OCI-LY3 (cell line): Measurements from ENCODE around the gene TRERF1.

Source experiments
- H2AFZ ChIP-seq: fragments of 200-600, 300-600 bp; shearing (Covaris generic); 2 replicates; pipeline ENCODE4 v1.6.0; 2014; ENCODE audit warnings: antibody characterized with exemption, low read depth, low read length
- H3K27ac ChIP-seq: fragments of 200-600, 300-600 bp; sonication (generic); 2 replicates; pipeline ENCODE4 v1.5.1; 2014; ENCODE audit warnings: mild to moderate bottlenecking, low read length, moderate library complexity, mixed read lengths
- H3K27me3 ChIP-seq: fragments of 200-600, 300-600 bp; sonication (generic); 2 replicates; pipeline ENCODE4 v1.6.1; 2014; ENCODE audit warnings: low read depth, low read length, mixed read lengths
- H3K36me3 ChIP-seq: fragments of 200-600, 300-600 bp; sonication (generic); replicated peaks from 2 replicates; pipeline ENCODE3; 2014; ENCODE audit warnings: low read depth, low read length, mixed read lengths
- H3K4me1 ChIP-seq: fragments of 300-600, 200-600 bp; sonication (generic); 2 replicates; pipeline ENCODE4 v1.6.1; 2014; ENCODE audit warnings: low read length, mixed read lengths
- H3K4me2 ChIP-seq: fragments of 200-600, 300-600 bp; sonication (generic); 2 replicates; pipeline ENCODE4 v1.6.1; 2014; ENCODE audit warnings: low read length, mixed read lengths
- H3K4me3 ChIP-seq: fragments of 300-600, 200-600 bp; sonication (generic); 2 replicates; pipeline ENCODE4 v1.5.1; 2014; ENCODE audit warnings: antibody characterized with exemption, mild to moderate bottlenecking, low read length, moderate library complexity
- H3K79me2 ChIP-seq: fragments of 300-600, 200-600 bp; shearing (Covaris generic); 2 replicates; pipeline ENCODE4 v1.6.1; 2014; ENCODE audit warnings: mild to moderate bottlenecking, low read length, mixed read lengths
- H3K9ac ChIP-seq: fragments of 300-600, 200-600 bp; shearing (Covaris generic); 2 replicates; pipeline ENCODE4 v1.6.0; 2014; ENCODE audit warnings: mild to moderate bottlenecking, low read length, moderate library complexity
- H3K9me3 ChIP-seq: fragments of 200-600, 300-600 bp; shearing (Covaris generic); 2 replicates; pipeline ENCODE4 v1.6.1; 2014; ENCODE audit warnings: low read length, mixed read lengths; ENCODE audit not compliant: insufficient read depth
- H4K20me1 ChIP-seq: fragments of 200-600, 300-600 bp; sonication (generic); 2 replicates; pipeline ENCODE4 v1.6.1; 2016; ENCODE audit warnings: low read length, mixed read lengths; ENCODE audit not compliant: insufficient read depth
- EZH2phosphoT487 ChIP-seq: fragments of 200-600 bp; shearing (Covaris generic); IDR thresholded peaks from 2 replicates; pipeline ENCODE4 v1.6.1; 2018; ENCODE audit warnings: antibody characterized with exemption, mixed run types, low read depth
- TF ChIP-seq, protein P1 (sequence below): fragments of 200-600, 300-600 bp; sonication (generic); IDR thresholded peaks from 2 replicates; pipeline ENCODE4 v1.5.1; 2014; ENCODE audit warnings: antibody characterized with exemption, low read length, low read depth

The TRERF1 gene

DNA sequence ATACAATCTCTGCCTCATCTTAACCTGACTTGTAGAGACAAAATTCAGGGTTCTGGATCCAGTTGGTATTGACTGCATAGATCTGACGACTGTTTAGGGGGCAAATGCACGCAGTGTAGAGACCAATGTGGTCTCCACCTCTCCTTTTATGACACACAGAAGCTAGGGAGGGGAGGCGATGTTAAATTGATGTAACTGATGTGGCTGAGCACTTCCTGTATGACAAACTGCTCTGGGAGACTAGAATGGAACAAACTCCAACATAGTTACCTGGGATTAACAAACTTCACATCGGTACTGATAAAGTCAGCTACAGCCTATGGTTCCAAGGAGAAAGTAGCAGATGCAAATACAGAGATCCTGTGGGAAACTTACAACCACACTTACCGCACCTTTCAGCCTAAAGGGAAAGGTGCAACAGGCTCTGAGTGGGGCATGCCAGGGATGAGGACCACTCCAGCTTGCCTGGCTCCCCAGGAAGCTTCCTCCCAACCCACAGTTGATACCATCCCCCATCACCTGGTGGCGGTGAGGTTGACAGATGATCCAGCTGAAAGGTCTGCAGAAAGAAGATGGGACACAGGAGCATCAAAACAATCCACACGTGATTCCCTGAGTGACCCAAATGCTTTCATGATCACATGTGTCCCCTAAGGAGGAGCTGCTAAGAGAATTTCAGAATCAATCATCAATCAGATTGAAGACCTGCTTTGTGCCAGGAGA is 173.4 kb downstream of the TRERF1 start:
- TF ChIP-seq EZH2phosphoT487 = no peak
- TF ChIP-seq, protein P1, sequence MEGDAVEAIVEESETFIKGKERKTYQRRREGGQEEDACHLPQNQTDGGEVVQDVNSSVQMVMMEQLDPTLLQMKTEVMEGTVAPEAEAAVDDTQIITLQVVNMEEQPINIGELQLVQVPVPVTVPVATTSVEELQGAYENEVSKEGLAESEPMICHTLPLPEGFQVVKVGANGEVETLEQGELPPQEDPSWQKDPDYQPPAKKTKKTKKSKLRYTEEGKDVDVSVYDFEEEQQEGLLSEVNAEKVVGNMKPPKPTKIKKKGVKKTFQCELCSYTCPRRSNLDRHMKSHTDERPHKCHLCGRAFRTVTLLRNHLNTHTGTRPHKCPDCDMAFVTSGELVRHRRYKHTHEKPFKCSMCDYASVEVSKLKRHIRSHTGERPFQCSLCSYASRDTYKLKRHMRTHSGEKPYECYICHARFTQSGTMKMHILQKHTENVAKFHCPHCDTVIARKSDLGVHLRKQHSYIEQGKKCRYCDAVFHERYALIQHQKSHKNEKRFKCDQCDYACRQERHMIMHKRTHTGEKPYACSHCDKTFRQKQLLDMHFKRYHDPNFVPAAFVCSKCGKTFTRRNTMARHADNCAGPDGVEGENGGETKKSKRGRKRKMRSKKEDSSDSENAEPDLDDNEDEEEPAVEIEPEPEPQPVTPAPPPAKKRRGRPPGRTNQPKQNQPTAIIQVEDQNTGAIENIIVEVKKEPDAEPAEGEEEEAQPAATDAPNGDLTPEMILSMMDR = no peak
- Histone ChIP-seq H3K79me2 (no peaks in the 10 kb centered on the region; the same call in 1 of the 2 replicates), H3K27ac (no peak overlapping the region), H4K20me1 (peaks cover 3% of the 10 kb centered on the region; the same call in 1 of the 2 replicates), H3K4me3 (no peak overlapping the region), H3K36me3 (peaks cover 2% of the 10 kb centered on the region), H3K27me3 (no peaks in the 10 kb centered on the region), H3K4me2 (no peak overlapping the region), H3K9me3 (no peaks in the 10 kb centered on the region), H3K9ac (no peak overlapping the region), H3K4me1 (peaks cover 21% of the 10 kb centered on the region), H2AFZ (no peak overlapping the region)

DNA sequence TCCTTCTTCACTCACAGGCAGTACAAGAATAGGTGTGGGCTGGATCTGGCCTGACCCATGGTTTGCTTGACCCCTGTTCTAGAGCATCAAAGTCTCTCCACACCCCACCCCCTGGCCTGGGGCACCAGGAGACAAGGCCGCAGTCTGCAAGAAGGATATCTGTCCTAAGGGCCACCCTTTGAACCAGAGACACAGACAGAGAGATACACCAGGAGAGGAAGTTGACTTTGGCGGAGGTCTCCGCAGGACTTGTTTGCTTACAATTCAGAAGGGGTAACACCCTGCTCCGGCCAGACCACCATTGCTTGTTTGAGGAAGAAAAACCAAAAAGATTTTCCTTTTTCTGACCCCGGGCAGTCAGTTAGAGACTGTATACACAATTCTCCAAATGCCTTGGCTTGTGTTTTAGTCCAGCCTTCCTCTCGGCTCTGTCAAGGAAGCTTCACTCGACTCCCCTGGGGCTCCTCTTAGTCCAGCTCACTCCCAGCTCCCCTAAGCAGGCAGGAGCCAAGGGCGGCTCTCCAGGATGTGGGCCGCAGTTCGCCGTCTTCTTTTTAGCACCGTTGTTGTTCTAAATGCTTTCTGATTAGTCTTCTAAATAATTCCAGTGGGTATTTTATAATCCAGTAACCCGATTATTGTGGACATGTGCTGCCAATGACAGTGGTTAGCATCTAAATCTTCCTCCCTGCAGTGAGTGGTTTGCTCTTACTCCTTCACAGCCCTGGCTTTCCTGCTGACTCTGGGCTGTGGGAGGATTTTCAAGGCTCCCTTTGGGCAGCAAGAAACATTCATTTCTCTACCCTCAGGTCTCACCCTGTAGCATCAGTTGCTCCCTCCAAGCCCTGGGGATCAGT is 175.5 kb downstream of the TRERF1 start:
- Histone ChIP-seq H3K9me3 (no peaks in the 10 kb centered on the region), H3K4me2 (no peak overlapping the region), H3K9ac (no peak overlapping the region), H4K20me1 (peaks cover 3% of the 10 kb centered on the region; the same call in 1 of the 2 replicates), H3K27ac (no peak overlapping the region), H3K27me3 (no peaks in the 10 kb centered on the region), H2AFZ (no peak overlapping the region), H3K36me3 (peaks cover 2% of the 10 kb centered on the region), H3K4me3 (no peak overlapping the region), H3K79me2 (no peaks in the 10 kb centered on the region), H3K4me1 (peaks cover 21% of the 10 kb centered on the region)
- TF ChIP-seq, protein P1 = no peak
- no peak for TF ChIP-seq EZH2phosphoT487

DNA sequence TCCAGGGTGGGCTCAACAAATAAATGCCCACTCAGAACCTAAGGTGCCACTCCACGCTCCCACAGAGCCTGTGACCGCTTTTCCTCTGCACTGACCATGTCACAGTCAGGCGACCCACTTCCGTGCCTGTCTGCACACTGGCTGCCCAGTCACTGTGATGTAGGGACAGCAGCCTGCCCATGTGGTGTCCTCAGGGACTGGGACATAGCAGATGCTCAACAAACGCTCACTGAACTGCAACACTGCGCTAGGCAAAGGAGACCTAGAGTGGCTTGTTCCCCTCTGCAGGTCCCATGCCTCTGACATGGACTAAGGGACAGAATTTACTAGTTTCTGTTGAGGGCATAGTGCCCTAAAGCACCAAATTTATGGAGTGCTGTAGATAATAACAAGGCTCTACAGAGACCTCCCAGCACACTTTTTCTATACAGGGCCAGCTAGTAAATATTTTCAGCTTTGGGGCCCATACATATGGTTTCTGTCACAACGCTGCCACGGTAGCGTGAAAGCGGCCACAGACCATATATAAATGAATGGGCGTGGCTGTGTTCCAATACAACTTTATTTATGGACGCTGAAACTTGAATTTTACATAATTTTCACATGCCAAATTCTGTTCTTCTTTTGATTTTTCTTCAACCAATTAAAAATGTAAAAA is 176.2 kb downstream of the TRERF1 start:
- Histone ChIP-seq H3K9ac (no peak overlapping the region), H3K27ac (no peak overlapping the region), H3K36me3 (peaks cover 2% of the 10 kb centered on the region), H4K20me1 (peaks cover 3% of the 10 kb centered on the region; the same call in 1 of the 2 replicates), H2AFZ (no peak overlapping the region), H3K27me3 (no peaks in the 10 kb centered on the region), H3K79me2 (no peaks in the 10 kb centered on the region), H3K4me3 (no peak overlapping the region), H3K9me3 (no peaks in the 10 kb centered on the region), H3K4me1 (peaks cover 19% of the 10 kb centered on the region), H3K4me2 (no peak overlapping the region)
- TF ChIP-seq, protein P1 = no peak
- TF ChIP-seq EZH2phosphoT487 = no peak

DNA sequence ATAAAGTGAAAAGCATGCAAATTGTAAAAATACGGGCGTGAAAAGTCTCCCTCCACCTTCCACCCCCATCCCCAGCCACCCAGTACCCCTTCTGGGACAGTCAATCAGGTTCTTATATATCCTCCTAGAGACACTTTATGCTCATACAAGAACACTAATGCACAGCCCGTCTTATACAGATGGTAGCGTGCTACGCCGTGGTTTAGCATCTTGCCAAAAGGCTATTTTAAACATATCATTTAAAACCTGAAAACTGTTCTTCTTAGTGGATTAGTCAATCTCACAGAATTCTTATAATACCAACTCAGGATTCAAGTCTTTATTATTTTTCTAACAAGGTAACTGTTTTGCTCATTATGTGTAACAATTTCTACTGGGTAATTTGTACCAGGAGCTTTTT is 176.8 kb downstream of the TRERF1 start:
- peaks cover 2% of the 10 kb centered on the region for H3K36me3 ChIP-seq
- H3K79me2 ChIP-seq = no peaks in the 10 kb centered on the region
- H3K4me2 ChIP-seq = no peak overlapping the region
- H3K4me1 ChIP-seq = peaks cover 18% of the 10 kb centered on the region
- H3K27me3 ChIP-seq = no peaks in the 10 kb centered on the region
- no peak overlapping the region for H3K9ac ChIP-seq
- H4K20me1 ChIP-seq = peaks cover 3% of the 10 kb centered on the region; the same call in 1 of the 2 replicates
- TF ChIP-seq, protein P1 = no peak
- no peak overlapping the region for H3K4me3 ChIP-seq
- H3K9me3 ChIP-seq = no peaks in the 10 kb centered on the region
- H2AFZ ChIP-seq = no peak overlapping the region
- H3K27ac ChIP-seq = no peak overlapping the region
